ENCODE data around the gene SHC3. TPM values are rescaled to one million over a fixed set of nuclear protein-coding genes. Genes with fewer than 3 reads are reported as not detected.

SHC3 gene
- total and polyA plus RNA-seq, 4 donors: 0.10 to 6.9 (median 1.1) TPM; not detected in 1

- 78 to 79% methylated on average over 4 of the region's 4 CpGs for WGBS, 2 donors
- DNase-seq (no peak), ATAC-seq (ENCODE audit: low FRiP score) (no peak)
- intact Hi-C loops (cut with DNase I): no loop called here
- Histone ChIP-seq H3K4me1 (ENCODE audit: control insufficient read depth in 1 of 2, insufficient read depth in 2 of 2, low read length in 2 of 2) (no peaks in the 10 kb centered on the region), H3K9me3 (ENCODE audit: control insufficient read depth, low read length) (no peaks in the 10 kb centered on the region), H3K27ac (ENCODE audit: low read depth in 1 of 2, low read length in 2 of 2) (no peak overlapping the region), H3K36me3 (ENCODE audit: control insufficient read depth in 1 of 2, insufficient read depth in 2 of 2, low read length in 1 of 2) (no peaks in the 10 kb centered on the region), H3K27me3 (ENCODE audit: control insufficient read depth in 1 of 2, insufficient read depth in 2 of 2, low read length in 1 of 2) (no peaks in the 10 kb centered on the region), H3K4me3 (ENCODE audit: low read length in 2 of 2) (no peak overlapping the region)
Measured at GRCh38 chr9:88968799-88969198, 209.8 kb downstream of the SHC3 start.

- H3K27me3 ChIP-seq (ENCODE audit: control insufficient read depth in 1 of 2, insufficient read depth in 2 of 2, low read length in 1 of 2): no peaks in the 10 kb centered on the region
- no peaks in the 10 kb centered on the region for H3K36me3 ChIP-seq (ENCODE audit: control insufficient read depth in 1 of 2, insufficient read depth in 2 of 2, low read length in 1 of 2)
- H3K4me3 ChIP-seq (ENCODE audit: low read length in 2 of 2): no peak overlapping the region
- WGBS, 2 donors: 80 to 88% methylated on average over 10 of the region's 10 CpGs
- H3K4me1 ChIP-seq (ENCODE audit: control insufficient read depth in 1 of 2, insufficient read depth in 2 of 2, low read length in 2 of 2): no peaks in the 10 kb centered on the region
- no peak for DNase-seq
- no peaks in the 10 kb centered on the region for H3K9me3 ChIP-seq (ENCODE audit: control insufficient read depth, low read length)
- H3K27ac ChIP-seq (ENCODE audit: low read depth in 1 of 2, low read length in 2 of 2): no peak overlapping the region
- ATAC-seq (ENCODE audit: low FRiP score): no peak
- intact Hi-C loops (cut with DNase I): no loop called here
Measured at GRCh38 chr9:88966894-88967676, 211.5 kb downstream of the SHC3 start.

GRCh38 chr9:88965473-88965872, 213.1 kb downstream of the SHC3 start:
- WGBS, 2 donors: 92 to 94% methylated on average over 8 of the region's 8 CpGs
- Histone ChIP-seq H3K9me3 (ENCODE audit: control insufficient read depth, low read length) (no peaks in the 10 kb centered on the region), H3K4me1 (ENCODE audit: control insufficient read depth in 1 of 2, insufficient read depth in 2 of 2, low read length in 2 of 2) (no peaks in the 10 kb centered on the region), H3K27ac (ENCODE audit: low read depth in 1 of 2, low read length in 2 of 2) (no peak overlapping the region), H3K27me3 (ENCODE audit: control insufficient read depth in 1 of 2, insufficient read depth in 2 of 2, low read length in 1 of 2) (no peaks in the 10 kb centered on the region), H3K36me3 (ENCODE audit: control insufficient read depth in 1 of 2, insufficient read depth in 2 of 2, low read length in 1 of 2) (no peaks in the 10 kb centered on the region), H3K4me3 (ENCODE audit: low read length in 2 of 2) (no peak overlapping the region)
- intact Hi-C loops (cut with DNase I): no loop called here
- ATAC-seq (ENCODE audit: low FRiP score): no peak
- DNase-seq: no peak

- no peaks in the 10 kb centered on the region for H3K9me3 ChIP-seq (ENCODE audit: control insufficient read depth, low read length)
- intact Hi-C loops (cut with DNase I): no loop called here
- no peak for ATAC-seq (ENCODE audit: low FRiP score)
- no peak for DNase-seq
- WGBS, 2 donors: 73 to 82% methylated on average over 3 of the region's 3 CpGs
- H3K27ac ChIP-seq (ENCODE audit: low read depth in 1 of 2, low read length in 2 of 2): no peak overlapping the region
- H3K36me3 ChIP-seq (ENCODE audit: control insufficient read depth in 1 of 2, insufficient read depth in 2 of 2, low read length in 1 of 2): no peaks in the 10 kb centered on the region
- no peak overlapping the region for H3K4me3 ChIP-seq (ENCODE audit: low read length in 2 of 2)
- no peaks in the 10 kb centered on the region for H3K4me1 ChIP-seq (ENCODE audit: control insufficient read depth in 1 of 2, insufficient read depth in 2 of 2, low read length in 2 of 2)
- H3K27me3 ChIP-seq (ENCODE audit: control insufficient read depth in 1 of 2, insufficient read depth in 2 of 2, low read length in 1 of 2): no peaks in the 10 kb centered on the region
Measured at GRCh38 chr9:88960632-88961031, 218.0 kb downstream of the SHC3 start.

GRCh38 chr9:88959727-88960469, 218.7 kb downstream of the SHC3 start:
- WGBS, 2 donors: 83 to 84% methylated on average over 5 of the region's 5 CpGs
- intact Hi-C loops (cut with DNase I): no loop called here
- Histone ChIP-seq H3K4me1 (ENCODE audit: control insufficient read depth in 1 of 2, insufficient read depth in 2 of 2, low read length in 2 of 2) (no peaks in the 10 kb centered on the region), H3K36me3 (ENCODE audit: control insufficient read depth in 1 of 2, insufficient read depth in 2 of 2, low read length in 1 of 2) (no peaks in the 10 kb centered on the region), H3K27ac (ENCODE audit: low read depth in 1 of 2, low read length in 2 of 2) (no peak overlapping the region), H3K4me3 (ENCODE audit: low read length in 2 of 2) (no peak overlapping the region), H3K27me3 (ENCODE audit: control insufficient read depth in 1 of 2, insufficient read depth in 2 of 2, low read length in 1 of 2) (no peaks in the 10 kb centered on the region), H3K9me3 (ENCODE audit: control insufficient read depth, low read length) (no peaks in the 10 kb centered on the region)
- ATAC-seq (ENCODE audit: low FRiP score): no peak
- DNase-seq: no peak

GRCh38 chr9:88957526-88957925, 221.1 kb downstream of the SHC3 start:
- H3K27me3 ChIP-seq (ENCODE audit: control insufficient read depth in 1 of 2, insufficient read depth in 2 of 2, low read length in 1 of 2): no peaks in the 10 kb centered on the region
- WGBS, 2 donors: 86 to 88% methylated on average over 3 of the region's 3 CpGs
- no peaks in the 10 kb centered on the region for H3K36me3 ChIP-seq (ENCODE audit: control insufficient read depth in 1 of 2, insufficient read depth in 2 of 2, low read length in 1 of 2)
- no peak overlapping the region for H3K4me3 ChIP-seq (ENCODE audit: low read length in 2 of 2)
- H3K27ac ChIP-seq (ENCODE audit: low read depth in 1 of 2, low read length in 2 of 2): no peak overlapping the region
- DNase-seq: no peak
- H3K4me1 ChIP-seq (ENCODE audit: control insufficient read depth in 1 of 2, insufficient read depth in 2 of 2, low read length in 2 of 2): peaks cover 0 to 2% of the 10 kb centered on the region in 2 donors
- H3K9me3 ChIP-seq (ENCODE audit: control insufficient read depth, low read length): peaks cover 1% of the 10 kb centered on the region
- no peak for ATAC-seq (ENCODE audit: low FRiP score)
- intact Hi-C loops (cut with DNase I): no loop called here

Other genes starting within 250 kb of the SHC3 start
- 100 to 1,000 TPM in 1 of 2 donors, 10 to 100 TPM in 1; 42.4 to 139 TPM for gene S1PR3, start 187.3 kb downstream of the SHC3 start, total RNA-seq
- 10 to 100 TPM; 31.1 to 50.6 TPM for gene S1PR3, start 187.3 kb downstream of the SHC3 start, polyA plus RNA-seq
- gene CKS2, start 132.4 kb upstream of the SHC3 start, total RNA-seq: 1 to 10 TPM; 5.4 to 8.9 TPM
- 10 to 100 TPM in 1 of 2 donors, 1 to 10 TPM in 1; 5.7 to 14.9 TPM for gene CKS2, start 132.4 kb upstream of the SHC3 start, polyA plus RNA-seq
- gene SECISBP2, start 139.7 kb upstream of the SHC3 start, total RNA-seq: 10 to 100 TPM; 47.2 to 49.0 TPM
- 10 to 100 TPM in 1 of 2 donors, 1 to 10 TPM in 1; 7.0 to 29.9 TPM for gene SECISBP2, start 139.7 kb upstream of the SHC3 start, polyA plus RNA-seq

Data from aorta (tissue), 5 donors.